ENCODE measurements around the gene CBARP. TPM values are rescaled to one million over a fixed set of nuclear protein-coding genes. Genes with fewer than 3 reads are reported as not detected.

Gene CBARP
- total RNA-seq, 1 experiment from 2014 or later, result 23.4 TPM

DNA sequence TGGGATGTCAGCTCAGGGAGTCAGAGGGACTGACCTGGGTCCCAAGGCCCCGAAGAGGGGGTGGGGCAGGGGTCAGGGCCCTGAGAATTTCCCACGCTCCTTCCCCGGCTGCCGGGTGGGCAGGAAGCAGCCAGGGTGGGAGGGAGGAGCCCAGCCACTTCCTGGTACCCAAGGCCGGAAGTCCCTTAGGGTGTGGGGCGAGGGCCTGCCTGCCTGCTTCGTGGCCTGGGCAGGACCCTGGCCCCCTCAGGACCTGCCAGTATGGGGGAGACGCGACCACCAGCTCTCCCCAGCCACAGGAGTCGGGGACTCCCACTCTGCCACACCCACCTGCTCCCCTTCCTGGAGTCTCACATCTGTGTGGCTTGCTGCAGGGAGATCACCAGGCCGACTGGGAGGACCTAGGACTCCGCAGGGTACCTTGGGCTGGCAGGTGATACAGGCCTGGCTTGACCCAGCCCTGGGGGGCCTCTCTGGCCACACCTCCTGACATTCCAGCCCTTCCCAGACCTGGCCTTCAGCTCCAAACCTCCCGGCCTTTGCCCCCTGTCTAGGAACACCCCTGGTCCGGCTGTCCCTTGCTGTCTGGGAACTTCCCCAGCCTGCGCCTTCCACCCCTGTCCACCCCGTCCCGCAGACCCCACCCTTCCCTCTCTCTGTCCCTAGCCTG lies 21.5 kb upstream of the CBARP start (continued):
- TF ChIP-seq ZNF532 (CRISPR knock-in tag; IDR thresholded peaks at IDR 0.05; ENCODE audit: borderline replicate concordance) (peak; percentile 91; the same call in 1 of the 2 replicates), SP1 (CRISPR knock-in tag; conservative IDR thresholded peaks at IDR 0.05) (no peak; the same call in 1 of the 2 replicates), ZNF423 (CRISPR knock-in tag; IDR thresholded peaks at IDR 0.05) (no peak), ETV6 (CRISPR knock-in tag; IDR thresholded peaks at IDR 0.05) (peak; percentile 98), HMGA2 (CRISPR knock-in tag; IDR thresholded peaks at IDR 0.05) (0 out of 2 replicates have a peak, but pooled peaks have one; percentile 6), ZNF138 (CRISPR knock-in tag; conservative IDR thresholded peaks at IDR 0.05) (0 out of 2 replicates have a peak, but pooled peaks have one; percentile 65), PREB (CRISPR knock-in tag; IDR thresholded peaks at IDR 0.05; ENCODE audit: borderline replicate concordance) (no peak), TP53 (CRISPR knock-in tag; IDR thresholded peaks at IDR 0.05) (no peak), GABPB1 (CRISPR knock-in tag; IDR thresholded peaks at IDR 0.05) (peak; percentile 41; the same call in 1 of the 2 replicates), CBFB (CRISPR knock-in tag; IDR thresholded peaks at IDR 0.05; ENCODE audit: low read depth) (no peak), JAZF1 (CRISPR knock-in tag; IDR thresholded peaks at IDR 0.05) (no peak), CREM (CRISPR knock-in tag; IDR thresholded peaks at IDR 0.05) (no peak), ATF3 (CRISPR knock-in tag; conservative IDR thresholded peaks at IDR 0.05) (no peak), TCF7 (CRISPR knock-in tag; IDR thresholded peaks at IDR 0.05; ENCODE audit: low read depth) (no peak), FOXK1 (CRISPR knock-in tag; IDR thresholded peaks at IDR 0.05) (peak; percentile 78), SMAD3 (CRISPR knock-in tag; IDR thresholded peaks at IDR 0.05; ENCODE audit: borderline replicate concordance) (no peak), ZNF219 (CRISPR knock-in tag; IDR thresholded peaks at IDR 0.05; ENCODE audit: borderline replicate concordance) (no peak), TEAD4 (CRISPR knock-in tag; IDR thresholded peaks at IDR 0.05) (no peak; the same call in 1 of the 2 replicates), STAT6 (CRISPR knock-in tag; conservative IDR thresholded peaks at IDR 0.05; ENCODE audit: low read depth) (no peak), JUN (CRISPR knock-in tag; IDR thresholded peaks at IDR 0.05) (no peak), RORB (CRISPR knock-in tag; IDR thresholded peaks at IDR 0.05) (no peak), ZNF317 (CRISPR knock-in tag; IDR thresholded peaks at IDR 0.05; ENCODE audit: borderline replicate concordance, low read depth) (no peak), ZNF232 (CRISPR knock-in tag; IDR thresholded peaks at IDR 0.05) (no peak)
- TF ChIP-seq, protein P1, sequence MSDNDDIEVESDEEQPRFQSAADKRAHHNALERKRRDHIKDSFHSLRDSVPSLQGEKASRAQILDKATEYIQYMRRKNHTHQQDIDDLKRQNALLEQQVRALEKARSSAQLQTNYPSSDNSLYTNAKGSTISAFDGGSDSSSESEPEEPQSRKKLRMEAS (CRISPR knock-in tag; IDR thresholded peaks at IDR 0.05), result no peak
- TF ChIP-seq, protein P2, sequence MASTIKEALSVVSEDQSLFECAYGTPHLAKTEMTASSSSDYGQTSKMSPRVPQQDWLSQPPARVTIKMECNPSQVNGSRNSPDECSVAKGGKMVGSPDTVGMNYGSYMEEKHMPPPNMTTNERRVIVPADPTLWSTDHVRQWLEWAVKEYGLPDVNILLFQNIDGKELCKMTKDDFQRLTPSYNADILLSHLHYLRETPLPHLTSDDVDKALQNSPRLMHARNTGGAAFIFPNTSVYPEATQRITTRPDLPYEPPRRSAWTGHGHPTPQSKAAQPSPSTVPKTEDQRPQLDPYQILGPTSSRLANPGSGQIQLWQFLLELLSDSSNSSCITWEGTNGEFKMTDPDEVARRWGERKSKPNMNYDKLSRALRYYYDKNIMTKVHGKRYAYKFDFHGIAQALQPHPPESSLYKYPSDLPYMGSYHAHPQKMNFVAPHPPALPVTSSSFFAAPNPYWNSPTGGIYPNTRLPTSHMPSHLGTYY (CRISPR knock-in tag; IDR thresholded peaks at IDR 0.05), result peak; percentile 91
- TF ChIP-seq, protein P3, sequence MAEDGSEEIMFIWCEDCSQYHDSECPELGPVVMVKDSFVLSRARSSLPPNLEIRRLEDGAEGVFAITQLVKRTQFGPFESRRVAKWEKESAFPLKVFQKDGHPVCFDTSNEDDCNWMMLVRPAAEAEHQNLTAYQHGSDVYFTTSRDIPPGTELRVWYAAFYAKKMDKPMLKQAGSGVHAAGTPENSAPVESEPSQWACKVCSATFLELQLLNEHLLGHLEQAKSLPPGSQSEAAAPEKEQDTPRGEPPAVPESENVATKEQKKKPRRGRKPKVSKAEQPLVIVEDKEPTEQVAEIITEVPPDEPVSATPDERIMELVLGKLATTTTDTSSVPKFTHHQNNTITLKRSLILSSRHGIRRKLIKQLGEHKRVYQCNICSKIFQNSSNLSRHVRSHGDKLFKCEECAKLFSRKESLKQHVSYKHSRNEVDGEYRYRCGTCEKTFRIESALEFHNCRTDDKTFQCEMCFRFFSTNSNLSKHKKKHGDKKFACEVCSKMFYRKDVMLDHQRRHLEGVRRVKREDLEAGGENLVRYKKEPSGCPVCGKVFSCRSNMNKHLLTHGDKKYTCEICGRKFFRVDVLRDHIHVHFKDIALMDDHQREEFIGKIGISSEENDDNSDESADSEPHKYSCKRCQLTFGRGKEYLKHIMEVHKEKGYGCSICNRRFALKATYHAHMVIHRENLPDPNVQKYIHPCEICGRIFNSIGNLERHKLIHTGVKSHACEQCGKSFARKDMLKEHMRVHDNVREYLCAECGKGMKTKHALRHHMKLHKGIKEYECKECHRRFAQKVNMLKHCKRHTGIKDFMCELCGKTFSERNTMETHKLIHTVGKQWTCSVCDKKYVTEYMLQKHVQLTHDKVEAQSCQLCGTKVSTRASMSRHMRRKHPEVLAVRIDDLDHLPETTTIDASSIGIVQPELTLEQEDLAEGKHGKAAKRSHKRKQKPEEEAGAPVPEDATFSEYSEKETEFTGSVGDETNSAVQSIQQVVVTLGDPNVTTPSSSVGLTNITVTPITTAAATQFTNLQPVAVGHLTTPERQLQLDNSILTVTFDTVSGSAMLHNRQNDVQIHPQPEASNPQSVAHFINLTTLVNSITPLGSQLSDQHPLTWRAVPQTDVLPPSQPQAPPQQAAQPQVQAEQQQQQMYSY (CRISPR knock-in tag; IDR thresholded peaks at IDR 0.05), result no peak
